Stimulated activated CD8-positive, alpha-beta memory T cell treated with anti-CD3 and anti-CD28 coated beads, Interleukin-2, amount 100 ng/mL, for 48 hours (primary cell): ENCODE measurements around the gene RIMS1.

ENCODE experiments used
- DNase-seq, 2 donors: peaks; one replicate each; pipeline ENCODE4 v3.0.0-alpha.2; 2020; ENCODE audit warnings: low read depth in 2 of 2

The RIMS1 gene

DNA sequence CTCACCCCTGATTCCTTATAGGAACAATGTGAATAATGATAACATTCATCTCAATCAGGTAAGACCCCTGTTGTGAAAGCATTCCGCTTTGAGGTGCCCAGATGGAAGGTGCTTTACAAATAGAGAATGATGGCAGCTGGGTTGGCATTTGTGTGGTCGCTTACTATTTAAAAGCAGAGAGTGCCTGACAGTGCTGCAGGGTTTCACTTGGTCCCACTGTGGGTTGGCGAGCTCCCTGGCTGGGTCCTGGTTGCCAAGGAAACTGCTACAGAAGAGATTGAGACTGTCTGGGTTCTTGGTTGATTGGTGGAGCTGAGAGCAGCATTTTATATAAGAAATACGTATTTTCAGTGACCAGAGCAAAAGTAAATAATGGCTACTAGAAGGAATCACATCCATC, 528.3 kb downstream of the RIMS1 start:
- no peak for DNase-seq

GRCh38 chr6:72416744-72417465, 530.6 kb downstream of the RIMS1 start:
- DNase-seq, result no peak

DNA sequence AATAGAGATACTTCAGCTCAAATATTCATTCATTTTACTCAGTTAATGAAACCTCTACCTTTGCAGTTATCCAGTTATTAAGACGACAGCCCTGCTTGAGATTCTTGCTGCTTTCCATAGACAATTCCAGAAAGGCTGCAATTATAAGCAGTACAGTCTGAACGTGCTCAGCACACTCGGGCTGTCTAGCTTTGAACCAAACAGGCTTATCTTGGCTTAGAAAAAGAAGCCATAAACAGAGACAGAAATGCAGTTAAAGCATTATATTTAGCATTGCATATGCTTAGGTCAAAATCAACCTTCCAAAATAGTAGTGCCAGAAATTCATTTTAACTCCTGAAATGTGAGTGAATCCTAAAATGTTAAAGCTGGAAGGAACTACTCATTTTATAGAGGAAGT, 531.4 kb downstream of the RIMS1 start:
- DNase-seq, result no peak

DNA sequence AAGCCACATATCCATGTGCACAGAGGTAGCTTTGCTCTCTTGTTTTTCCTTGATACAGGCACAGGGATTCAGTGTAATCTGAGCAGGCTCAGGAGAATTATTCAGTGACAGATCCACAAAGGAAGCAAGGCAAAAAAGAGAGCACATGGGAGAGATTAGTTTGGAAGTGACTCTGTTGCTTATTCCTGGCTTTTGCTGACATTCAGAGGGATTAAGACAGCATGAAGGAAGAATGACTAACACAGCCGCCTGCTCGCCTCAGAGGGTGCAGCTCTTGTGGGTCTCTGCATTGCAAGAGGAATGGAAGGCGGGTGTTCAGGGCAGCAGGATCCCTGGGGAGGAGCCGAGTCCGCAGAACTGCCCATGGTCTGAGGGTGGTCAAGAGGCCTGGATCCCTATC, 532.1 kb downstream of the RIMS1 start:
- no peak for DNase-seq

GRCh38 chr6:72419966-72420365, 533.6 kb downstream of the RIMS1 start:
- no peak for DNase-seq

DNA sequence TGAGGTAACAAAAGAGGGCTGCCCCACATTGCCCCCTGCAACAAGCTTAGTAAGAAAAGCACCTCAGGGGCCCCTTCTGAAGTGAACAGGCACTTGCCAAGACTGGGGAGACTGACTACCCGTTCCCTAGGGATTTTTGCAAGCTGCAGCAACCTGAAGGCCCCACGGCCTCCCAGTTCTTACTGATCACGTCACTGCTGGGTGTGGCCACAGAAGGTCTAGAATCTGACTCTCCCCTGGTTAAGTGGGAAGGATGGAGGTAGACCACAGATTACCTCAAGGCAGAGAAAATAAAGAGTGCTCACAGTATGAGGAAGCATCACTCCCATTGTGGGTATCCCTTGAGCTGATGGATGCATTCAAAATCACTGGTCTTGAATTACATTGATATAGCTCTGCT, 534.1 kb downstream of the RIMS1 start:
- DNase-seq, result no peak

DNA sequence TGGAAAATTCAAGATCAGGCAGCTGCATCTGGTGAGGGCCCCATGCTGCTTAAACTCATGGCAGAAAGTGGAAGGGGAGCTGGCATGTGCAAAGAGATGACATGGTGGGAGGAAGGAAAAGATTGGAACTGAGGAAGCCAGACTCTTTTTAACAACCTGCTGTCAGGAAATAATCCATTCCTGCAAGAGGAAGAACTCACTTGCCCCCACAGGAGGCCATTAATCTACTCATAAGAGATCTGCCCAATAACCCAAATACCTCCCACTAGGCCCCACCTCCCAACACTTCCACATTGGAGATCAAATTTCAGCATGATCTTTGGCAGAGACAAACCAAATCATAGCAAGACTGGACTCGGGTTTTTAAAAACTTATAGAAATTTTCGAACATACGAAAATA, 535.0 kb downstream of the RIMS1 start:
- DNase-seq, result no peak

GRCh38 chr6:72422171-72422570, 535.8 kb downstream of the RIMS1 start:
- DNase-seq, result no peak

DNA sequence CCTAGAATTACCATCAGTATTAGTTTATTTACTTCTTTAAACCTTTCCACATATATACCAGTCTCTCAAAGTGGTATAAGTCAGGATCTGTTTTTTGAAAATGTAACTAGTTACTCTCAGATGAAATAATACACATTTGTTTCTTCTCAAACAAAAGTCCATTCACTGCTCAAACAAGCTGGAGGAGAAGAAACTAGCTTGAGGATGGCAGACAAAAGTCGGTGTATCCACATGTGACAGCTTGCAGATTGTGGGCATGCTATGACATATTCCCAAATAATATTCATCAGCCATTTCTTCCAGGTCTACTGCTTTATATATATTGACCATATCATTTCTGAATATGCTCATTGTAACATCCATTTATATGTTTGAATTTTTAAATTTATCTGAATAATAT, 538.1 kb downstream of the RIMS1 start:
- DNase-seq, result no peak

DNA sequence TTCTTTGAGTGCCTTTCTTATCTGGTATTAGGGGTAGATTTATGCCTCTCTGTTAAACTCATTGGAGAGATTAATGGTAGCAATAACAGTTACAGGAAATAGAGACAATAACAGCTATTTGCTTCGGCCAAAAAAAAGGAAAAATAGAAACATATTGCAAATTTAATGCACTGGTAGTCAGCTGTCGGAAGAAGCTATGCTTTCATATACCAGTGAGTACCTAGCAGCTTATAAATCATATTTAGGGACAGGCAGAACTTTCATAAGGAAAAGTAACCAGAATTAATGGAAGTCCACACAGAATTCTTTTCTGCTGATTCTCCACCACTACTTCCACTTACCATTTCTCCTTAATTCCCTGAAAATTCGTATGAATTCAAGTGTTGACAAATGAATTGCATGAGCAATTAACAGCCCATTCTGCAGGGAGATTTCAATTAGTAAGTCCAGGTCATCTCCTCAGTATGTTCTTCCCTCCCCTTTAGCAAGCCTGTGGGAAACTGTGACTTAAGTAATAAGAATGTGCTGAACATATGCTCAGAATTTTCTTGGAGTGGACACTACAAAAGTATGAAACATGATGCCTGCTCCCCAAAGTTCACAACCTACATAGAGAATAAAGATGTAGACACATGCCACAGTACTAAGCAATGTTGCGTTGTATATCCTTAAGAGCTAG, 538.8 kb downstream of the RIMS1 start:
- no peak for DNase-seq

DNA sequence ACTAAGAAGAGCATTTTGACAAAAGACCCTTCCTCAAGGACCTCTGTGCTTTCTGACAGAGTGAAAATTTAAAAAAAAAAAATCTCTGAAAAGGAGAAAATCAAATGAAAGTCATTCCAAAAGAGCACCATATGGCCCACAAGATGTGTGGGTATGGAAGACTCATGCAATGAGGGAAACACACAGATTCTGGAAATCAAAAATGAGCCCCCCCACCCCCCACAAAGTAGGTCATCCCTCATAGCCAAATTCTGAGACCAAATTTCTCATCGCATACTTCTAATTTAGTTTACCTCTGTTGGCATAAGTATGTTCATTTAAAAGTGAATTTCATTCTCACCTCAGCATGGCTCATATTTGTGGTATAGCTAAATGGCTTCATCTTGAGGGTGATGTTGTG, 554.3 kb downstream of the RIMS1 start:
- no peak for DNase-seq

GRCh38 chr6:72446430-72446829, 560.1 kb downstream of the RIMS1 start:
- DNase-seq, result no peak
